ENCODE data around the gene BTNL9.

DNA sequence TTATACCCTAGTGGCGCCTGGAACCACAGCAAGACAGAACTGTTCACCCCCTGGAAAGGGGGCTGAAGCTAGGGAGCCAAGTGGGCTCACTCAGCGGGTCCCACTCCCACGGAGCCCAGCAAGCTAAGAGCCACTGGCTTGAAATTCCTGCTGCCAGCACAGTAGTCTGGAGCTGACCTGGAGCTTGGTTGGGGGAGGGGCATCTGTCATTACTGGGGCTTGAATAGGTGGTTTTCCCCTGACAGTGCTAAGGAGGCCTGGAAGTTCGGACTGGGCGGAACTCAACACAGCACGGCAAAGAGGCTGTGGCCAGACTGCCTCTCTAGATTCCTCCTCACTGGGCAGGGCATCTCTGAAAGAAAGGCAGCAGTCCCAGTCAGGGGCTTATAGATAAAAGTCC is 31.9 kb upstream of the BTNL9 start:
- TF ChIP-seq, protein P1, sequence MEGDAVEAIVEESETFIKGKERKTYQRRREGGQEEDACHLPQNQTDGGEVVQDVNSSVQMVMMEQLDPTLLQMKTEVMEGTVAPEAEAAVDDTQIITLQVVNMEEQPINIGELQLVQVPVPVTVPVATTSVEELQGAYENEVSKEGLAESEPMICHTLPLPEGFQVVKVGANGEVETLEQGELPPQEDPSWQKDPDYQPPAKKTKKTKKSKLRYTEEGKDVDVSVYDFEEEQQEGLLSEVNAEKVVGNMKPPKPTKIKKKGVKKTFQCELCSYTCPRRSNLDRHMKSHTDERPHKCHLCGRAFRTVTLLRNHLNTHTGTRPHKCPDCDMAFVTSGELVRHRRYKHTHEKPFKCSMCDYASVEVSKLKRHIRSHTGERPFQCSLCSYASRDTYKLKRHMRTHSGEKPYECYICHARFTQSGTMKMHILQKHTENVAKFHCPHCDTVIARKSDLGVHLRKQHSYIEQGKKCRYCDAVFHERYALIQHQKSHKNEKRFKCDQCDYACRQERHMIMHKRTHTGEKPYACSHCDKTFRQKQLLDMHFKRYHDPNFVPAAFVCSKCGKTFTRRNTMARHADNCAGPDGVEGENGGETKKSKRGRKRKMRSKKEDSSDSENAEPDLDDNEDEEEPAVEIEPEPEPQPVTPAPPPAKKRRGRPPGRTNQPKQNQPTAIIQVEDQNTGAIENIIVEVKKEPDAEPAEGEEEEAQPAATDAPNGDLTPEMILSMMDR (IDR thresholded peaks at IDR 0.05; ENCODE audit: low read depth, low read length) = no peak
- no peak for TF ChIP-seq POLR2A (IDR thresholded peaks at IDR 0.05; ENCODE audit: extremely low read depth, insufficient read length)
- TF ChIP-seq MAX (IDR thresholded peaks at IDR 0.05; ENCODE audit: low read depth, low read length) = no peak

Measured in NB4 (cell line).